SK-N-SH (cell line): ENCODE measurements around the gene ZNF69. TPM values are rescaled to one million over a fixed set of nuclear protein-coding genes. Genes with fewer than 3 reads are reported as not detected.
"Not testable (repeated sequence)": the region's sequence is repeated elsewhere in the genome, so short reads cannot be mapped to it uniquely, and the experiment has no call there.

ENCODE experiments used
- CTCF ChIA-PET: fragments of 300-600, 350-600 bp; formaldehyde crosslinking; extraction: SDS; loops from one replicate; lab custom pipeline; 2021; lab: Yijun Ruan, JAX
- POLR2A ChIA-PET: fragments of 350-600 bp; sonication (Branson Sonifier 250); formaldehyde crosslinking; extraction: SDS; loops from one replicate; lab custom pipeline; 2020; ENCODE audit warnings: antibody characterized with exemption, inconsistent platforms; lab: Yijun Ruan, JAX
- DNase-seq: peaks from one replicate; pipeline ENCODE4 v3.0.0; 2012
- H2AFZ ChIP-seq: fragments of 200-600 bp; sonication (generic); 2 replicates; pipeline ENCODE4 v1.8.1; 2016; ENCODE audit warnings: antibody characterized with exemption, mild to moderate bottlenecking, low read depth
- H3F3A ChIP-seq: fragments of 200-600 bp; sonication (generic); replicated peaks from 2 replicates; pipeline ENCODE3; 2016; ENCODE audit warnings: antibody characterized with exemption, mild to moderate bottlenecking; ENCODE audit not compliant: insufficient read depth
- H3K27ac ChIP-seq, 2 experiments: fragments of 200-500 bp in 1 of 2; fragments of 200-600 bp in 1 of 2; sonication (Bioruptor generic) in 1 of 2; sonication (generic), shearing (Covaris generic) in 1 of 2; 2 replicates each; pipeline versions ENCODE4 v1.5.1 to v1.6.1; 2014 to 2016; ENCODE audit warnings: low read depth in 2 of 2, inconsistent platforms in 1 of 2, low read length in 1 of 2, mild to moderate bottlenecking in 1 of 2, mixed read lengths in 1 of 2
- H3K27me3 ChIP-seq: fragments of 200-600 bp; sonication (generic), shearing (Covaris generic); 2 replicates; pipeline ENCODE4 v1.6.1; 2016; ENCODE audit warnings: mixed run types; ENCODE audit not compliant: insufficient read depth
- H3K36me3 ChIP-seq, 2 experiments: fragments of 200-500 bp in 1 of 2; fragments of 200-600 bp in 1 of 2; sonication (Bioruptor generic) in 1 of 2; sonication (generic) in 1 of 2; replicated peaks in 1 of 2; 2 replicates each; pipeline versions ENCODE3 to v1.5.1; 2014 to 2016; ENCODE audit warnings: low read length in 1 of 2, mild to moderate bottlenecking in 1 of 2; ENCODE audit not compliant: insufficient read depth in 2 of 2, control insufficient read depth in 1 of 2
- H3K4me1 ChIP-seq, 2 experiments: fragments of 200-500 bp in 1 of 2; fragments of 200-600 bp in 1 of 2; sonication (Bioruptor generic) in 1 of 2; sonication (generic), shearing (Covaris generic) in 1 of 2; 2 replicates each; pipeline versions ENCODE4 v1.5.1 to v1.6.1; 2014 to 2016; ENCODE audit warnings: low read depth in 1 of 2, low read length in 1 of 2, mixed run types in 1 of 2; ENCODE audit not compliant: insufficient read depth in 2 of 2, control insufficient read depth in 1 of 2
- H3K4me2 ChIP-seq: fragments of 200-600 bp; sonication (generic), shearing (Covaris generic); 2 replicates; pipeline ENCODE4 v1.6.1; 2017; ENCODE audit warnings: mixed run types
- H3K4me3 ChIP-seq, 2 experiments: fragments of 200-500 bp in 1 of 2; fragments of 200-600 bp in 1 of 2; sonication (Bioruptor generic) in 1 of 2; sonication (generic), shearing (Covaris generic) in 1 of 2; 2 replicates each; pipeline versions ENCODE4 v1.5.1 to v1.8.1; 2014 to 2016; ENCODE audit warnings: low read depth in 2 of 2, inconsistent platforms in 1 of 2, low read length in 1 of 2, mild to moderate bottlenecking in 1 of 2, mixed read lengths in 1 of 2, moderate library complexity in 1 of 2
- H3K79me2 ChIP-seq: fragments of 200-600 bp; sonication (generic); 2 replicates; pipeline ENCODE4 v1.8.1; 2017; ENCODE audit warnings: mild to moderate bottlenecking; ENCODE audit not compliant: insufficient read depth
- H3K9ac ChIP-seq: fragments of 200-600 bp; sonication (generic); 2 replicates; pipeline ENCODE4 v1.6.1; 2017; ENCODE audit warnings: mixed run types
- H3K9me2 ChIP-seq: fragments of 200-600 bp; sonication (generic); 2 replicates; pipeline ENCODE4 v1.6.1; 2017; ENCODE audit warnings: mixed run types
- H3K9me3 ChIP-seq: fragments of 200-600 bp; sonication (generic); 2 replicates; pipeline ENCODE4 v1.6.1; 2017; ENCODE audit warnings: mixed run types, mild to moderate bottlenecking, moderate library complexity
- H4K20me1 ChIP-seq: fragments of 200-600 bp; sonication (generic); 2 replicates; pipeline ENCODE4 v1.6.1; 2017; ENCODE audit warnings: mild to moderate bottlenecking, mixed run types; ENCODE audit not compliant: insufficient read depth
- FOXJ3 ChIP-seq: sonication (generic); formaldehyde crosslinking; IDR thresholded peaks from 2 replicates; pipeline ENCODE4 v1.5.1; 2020; ENCODE audit warnings: mild to moderate bottlenecking, missing genetic modification reagents
- FOXM1 ChIP-seq: IDR thresholded peaks from 2 replicates; pipeline ENCODE4 v1.4.0; 2012; ENCODE audit warnings: low read depth, mild to moderate bottlenecking
- NFIC ChIP-seq: IDR thresholded peaks from 2 replicates; pipeline ENCODE4 v1.4.0; 2012; ENCODE audit warnings: borderline replicate concordance
- RAD21 ChIP-seq: IDR thresholded peaks from 2 replicates; pipeline ENCODE4 v1.6.1; 2012; ENCODE audit warnings: mild to moderate bottlenecking, low read length
- RCOR1 ChIP-seq: fragments of 150-350 bp; IDR thresholded peaks from 2 replicates; pipeline ENCODE4 v1.6.1; 2017; ENCODE audit warnings: antibody characterized with exemption, low read length
- SMC3 ChIP-seq: IDR thresholded peaks from 2 replicates; pipeline ENCODE4 v1.6.1; 2012; ENCODE audit warnings: low read depth, low read length, improper control_type of control experiment
- YY1 ChIP-seq: IDR thresholded peaks from 2 replicates; pipeline ENCODE4 v1.4.0; 2012; ENCODE audit warnings: low read depth, mild to moderate bottlenecking
- WGBS: methylation state at CpG from one replicate; pipeline ENCODE4 v1.1.6; 2017; ENCODE audit warnings: low lambda C conversion rate; 5-methylcytosine and 5-hydroxymethylcytosine counted together
- polyA plus RNA-seq, 3 experiments: library from polyadenylated mRNA; depleted of rRNA; stranded (reverse); fragments of >200 nt; gene quantifications; 2 replicates each; pipeline ENCODE4 v1.2.3, GENCODE V29; 2012
- TF ChIP-seq, protein P1 (sequence below): fragments of 200-600 bp; sonication (generic); IDR thresholded peaks from 2 replicates; pipeline ENCODE4 v1.6.1; 2017; ENCODE audit warnings: antibody characterized with exemption, mild to moderate bottlenecking, moderate library complexity
- TF ChIP-seq, protein P2 (sequence below): fragments of 150-350 bp; IDR thresholded peaks from 2 replicates; pipeline ENCODE4 v1.6.1; 2017; ENCODE audit warnings: antibody characterized with exemption, low read length, low read depth, borderline replicate concordance

The ZNF69 gene
- polyA plus RNA-seq, 1 of the 3 experiments (the other 2 are of a cell fraction) = 0.58 TPM

DNA sequence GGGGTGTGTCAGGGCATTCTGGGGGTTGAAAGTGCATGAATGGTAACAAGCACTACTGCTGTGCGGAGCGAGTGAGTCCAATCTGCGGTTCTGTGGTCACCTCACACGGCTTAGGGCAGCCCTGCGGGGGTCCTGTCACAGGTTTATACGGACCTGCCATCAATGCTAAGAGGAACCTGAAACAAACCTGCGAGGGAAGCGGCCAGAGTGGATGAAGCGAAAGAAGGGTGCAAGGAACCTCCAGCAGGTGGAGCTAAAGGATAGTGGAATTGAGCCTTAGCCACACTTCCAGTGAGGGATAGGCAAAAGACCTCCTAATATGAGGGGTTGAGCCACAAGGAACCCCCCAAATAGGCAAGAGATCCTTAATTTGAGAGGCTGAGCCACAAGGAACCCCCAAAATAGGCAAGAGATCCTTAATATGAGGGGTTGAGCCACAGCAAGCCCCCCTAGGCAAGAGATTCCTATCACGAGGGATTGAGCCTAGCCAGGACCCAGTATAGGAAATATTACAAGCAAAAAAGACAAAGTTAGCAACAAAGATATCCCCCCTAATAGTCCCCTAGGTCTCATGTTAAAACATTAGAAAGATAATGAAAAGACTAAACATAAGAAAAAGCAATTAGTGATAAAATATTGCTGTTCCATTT, 6.3 kb upstream of the ZNF69 start:
- H3K4me2 ChIP-seq = no peak overlapping the region
- CTCF ChIA-PET = interaction anchor here (1.1 to 3.3 kb wide), 13 partner anchors 39 to 452 kb away, joined by 3 to 19 read pairs (median 3); partner anchors contain the start of genes ZNF20, ZNF563, ZNF700 and ZNF878
- H3K4me1 ChIP-seq = no peaks in the 10 kb centered on the region
- TF ChIP-seq RCOR1 (no peak), YY1 (no peak), SMC3 (peak; percentile 55), RAD21 (peak; percentile 83), FOXM1 (no peak), NFIC (no peak)
- TF ChIP-seq, protein P1, sequence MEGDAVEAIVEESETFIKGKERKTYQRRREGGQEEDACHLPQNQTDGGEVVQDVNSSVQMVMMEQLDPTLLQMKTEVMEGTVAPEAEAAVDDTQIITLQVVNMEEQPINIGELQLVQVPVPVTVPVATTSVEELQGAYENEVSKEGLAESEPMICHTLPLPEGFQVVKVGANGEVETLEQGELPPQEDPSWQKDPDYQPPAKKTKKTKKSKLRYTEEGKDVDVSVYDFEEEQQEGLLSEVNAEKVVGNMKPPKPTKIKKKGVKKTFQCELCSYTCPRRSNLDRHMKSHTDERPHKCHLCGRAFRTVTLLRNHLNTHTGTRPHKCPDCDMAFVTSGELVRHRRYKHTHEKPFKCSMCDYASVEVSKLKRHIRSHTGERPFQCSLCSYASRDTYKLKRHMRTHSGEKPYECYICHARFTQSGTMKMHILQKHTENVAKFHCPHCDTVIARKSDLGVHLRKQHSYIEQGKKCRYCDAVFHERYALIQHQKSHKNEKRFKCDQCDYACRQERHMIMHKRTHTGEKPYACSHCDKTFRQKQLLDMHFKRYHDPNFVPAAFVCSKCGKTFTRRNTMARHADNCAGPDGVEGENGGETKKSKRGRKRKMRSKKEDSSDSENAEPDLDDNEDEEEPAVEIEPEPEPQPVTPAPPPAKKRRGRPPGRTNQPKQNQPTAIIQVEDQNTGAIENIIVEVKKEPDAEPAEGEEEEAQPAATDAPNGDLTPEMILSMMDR = peak; percentile 59
- H3K79me2 ChIP-seq = no peaks in the 10 kb centered on the region
- H3K4me3 ChIP-seq = no peak overlapping the region
- no peak overlapping the region for H2AFZ ChIP-seq
- H3F3A ChIP-seq = no peaks in the 10 kb centered on the region
- WGBS = 42% methylated on average over 9 of the region's 10 CpGs
- H3K27ac ChIP-seq = no peak overlapping the region
- H3K27me3 ChIP-seq = no peaks in the 10 kb centered on the region
- no peak overlapping the region for H3K9ac ChIP-seq
- peak; percentile 70 for DNase-seq
- H3K36me3 ChIP-seq = no peaks in the 10 kb centered on the region
- POLR2A ChIA-PET = no interaction called here
- H3K9me3 ChIP-seq = no peaks in the 10 kb centered on the region
- H4K20me1 ChIP-seq = no peaks in the 10 kb centered on the region
- no peaks in the 10 kb centered on the region for H3K9me2 ChIP-seq

DNA sequence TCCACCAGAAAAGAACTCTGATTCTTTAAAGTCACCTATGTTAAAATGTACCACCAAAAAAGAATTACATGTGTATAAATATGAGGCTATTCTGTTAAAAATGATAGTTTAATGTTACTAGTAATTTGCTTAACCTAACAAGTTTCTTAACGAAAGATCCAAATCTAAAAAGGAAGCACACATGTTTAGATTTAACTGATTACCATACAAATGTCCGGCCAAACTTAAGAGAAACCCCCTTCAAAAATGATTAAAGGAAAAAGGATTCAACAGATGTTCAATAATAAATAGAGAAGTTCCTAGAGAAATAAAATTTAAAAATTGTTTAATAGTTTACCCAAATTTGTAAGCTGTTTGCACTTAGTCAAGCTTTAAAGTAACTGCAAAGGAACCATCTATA, 5.0 kb upstream of the ZNF69 start:
- ChIA-PET CTCF (interaction anchor here (0.7 to 3.3 kb wide), 7 partner anchors 9 to 177 kb away, joined by 3 to 19 read pairs (median 3); partner anchors contain the start of genes ZNF700 and ZNF763), POLR2A (no interaction called here)
- Histone ChIP-seq H3K79me2 (no peaks in the 10 kb centered on the region), H3K4me3 (no peak overlapping the region), H3K4me1 (peaks cover 0 to 3% of the 10 kb centered on the region in 2 experiments; a peak in 1 of 4 replicates), H2AFZ (no peak overlapping the region), H3F3A (no peaks in the 10 kb centered on the region), H3K4me2 (no peak overlapping the region), H3K9me3 (no peaks in the 10 kb centered on the region), H3K9ac (no peak overlapping the region), H3K36me3 (no peaks in the 10 kb centered on the region), H3K9me2 (no peaks in the 10 kb centered on the region), H3K27me3 (no peaks in the 10 kb centered on the region), H3K27ac (no peak overlapping the region), H4K20me1 (no peaks in the 10 kb centered on the region)
- no peak for DNase-seq
- 40% methylated on average over 2 of the region's 2 CpGs for WGBS
- TF ChIP-seq RAD21 = no peak
- TF ChIP-seq FOXJ3 (CRISPR knock-in tag) = no peak

DNA sequence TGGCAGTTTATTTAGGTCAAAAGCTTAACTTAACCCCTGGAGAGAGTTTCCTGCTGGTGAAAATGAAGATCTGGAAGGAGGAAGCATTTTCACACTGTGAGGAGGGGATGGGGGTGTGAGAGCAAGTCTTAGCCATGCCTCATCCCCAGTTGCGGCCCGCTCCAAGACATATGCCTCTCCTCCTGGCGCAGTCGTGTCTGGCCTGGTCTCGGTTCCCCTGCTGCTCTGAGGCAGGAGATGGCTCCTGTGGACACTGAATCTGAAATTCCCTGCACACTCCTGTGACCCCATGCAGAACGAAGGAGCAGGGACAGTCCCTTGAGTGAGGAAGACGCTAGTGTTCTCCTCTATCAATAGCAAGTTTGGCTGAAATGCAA, 360 bp upstream of the ZNF69 start:
- Histone ChIP-seq H3K4me1 (peaks cover 0 to 3% of the 10 kb centered on the region in 2 experiments; a peak in 1 of 4 replicates), H3K9me3 (no peaks in the 10 kb centered on the region), H4K20me1 (no peaks in the 10 kb centered on the region), H3K27ac (peak overlapping the region in 1 of 2 experiments; percentile 89; a peak in 2 of 4 replicates), H3K36me3 (no peaks in the 10 kb centered on the region), H3K9me2 (no peaks in the 10 kb centered on the region), H3F3A (no peaks in the 10 kb centered on the region), H3K4me2 (peak overlapping the region; percentile 83), H3K9ac (no peak overlapping the region), H3K4me3 (peak overlapping the region in 1 of 2 experiments; percentile 70; a peak in 3 of 4 replicates), H3K27me3 (no peaks in the 10 kb centered on the region), H2AFZ (peak overlapping the region; percentile 96; the same call in 1 of the 2 replicates), H3K79me2 (no peaks in the 10 kb centered on the region)
- CTCF ChIA-PET = interaction anchor here (1.1 to 2.5 kb wide), 4 partner anchors 36 to 173 kb away, joined by 3 to 15 read pairs (median 5); partner anchors contain the start of gene ZNF491
- WGBS = 55% methylated on average over 7 of the region's 7 CpGs
- POLR2A ChIA-PET = interaction anchor here (0.6 kb wide), 1 partner anchor 177 kb away, joined by 3 read pairs; the partner anchor contains the start of gene ZNF844
- DNase-seq = no peak
- TF ChIP-seq, protein P2, sequence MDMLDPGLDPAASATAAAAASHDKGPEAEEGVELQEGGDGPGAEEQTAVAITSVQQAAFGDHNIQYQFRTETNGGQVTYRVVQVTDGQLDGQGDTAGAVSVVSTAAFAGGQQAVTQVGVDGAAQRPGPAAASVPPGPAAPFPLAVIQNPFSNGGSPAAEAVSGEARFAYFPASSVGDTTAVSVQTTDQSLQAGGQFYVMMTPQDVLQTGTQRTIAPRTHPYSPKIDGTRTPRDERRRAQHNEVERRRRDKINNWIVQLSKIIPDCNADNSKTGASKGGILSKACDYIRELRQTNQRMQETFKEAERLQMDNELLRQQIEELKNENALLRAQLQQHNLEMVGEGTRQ = no peak

DNA sequence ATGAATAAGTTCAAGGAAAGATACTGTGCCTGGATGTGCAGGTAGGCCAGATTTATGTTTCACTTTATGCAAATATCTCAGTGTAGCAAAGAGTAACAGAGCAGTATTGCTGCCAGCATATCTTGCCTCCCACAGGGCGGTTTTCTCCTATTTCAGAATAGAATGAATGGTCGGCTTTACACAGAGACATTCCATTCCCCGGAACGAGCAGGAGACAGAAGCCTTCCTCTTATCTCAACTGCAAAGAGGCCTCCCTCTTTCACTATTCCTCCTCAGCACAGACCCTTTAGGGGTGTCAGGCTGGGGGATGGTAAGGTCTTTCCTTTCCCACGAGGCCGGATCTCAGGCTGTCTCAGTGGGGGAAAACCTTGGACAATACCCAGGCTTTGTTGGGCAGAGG, 2.3 kb downstream of the ZNF69 start:
- H4K20me1 ChIP-seq, H3K9ac ChIP-seq, DNase-seq, H3K36me3 ChIP-seq, H3K4me2 ChIP-seq, POLR2A ChIA-PET, H3K27me3 ChIP-seq, CTCF ChIA-PET, H3K27ac ChIP-seq, H3K9me2 ChIP-seq, H3K4me3 ChIP-seq, H3K79me2 ChIP-seq, H2AFZ ChIP-seq, H3K9me3 ChIP-seq, H3F3A ChIP-seq, H3K4me1 ChIP-seq: not testable (repeated sequence)
- 68% methylated on average over 6 of the region's 6 CpGs for WGBS
